NB4 (cell line): ENCODE results near the gene UBE2L3.
A peak's percentile ranks its signal among the peaks of the same experiment; 100 is the strongest.

Experiments used
- CTCF ChIP-seq: IDR thresholded peaks from one replicate; pipeline ENCODE4 v1.5.1; 2012; ENCODE audit warnings: low read depth, low read length
- MAX ChIP-seq: IDR thresholded peaks from 2 replicates; pipeline ENCODE4 v1.6.1; 2011; ENCODE audit warnings: low read depth, low read length
- POLR2A ChIP-seq: IDR thresholded peaks from 2 replicates; pipeline ENCODE4 v1.6.1; 2011; ENCODE audit warnings: mild to moderate bottlenecking; ENCODE audit not compliant: insufficient read length; ENCODE audit errors: extremely low read depth

DNA sequence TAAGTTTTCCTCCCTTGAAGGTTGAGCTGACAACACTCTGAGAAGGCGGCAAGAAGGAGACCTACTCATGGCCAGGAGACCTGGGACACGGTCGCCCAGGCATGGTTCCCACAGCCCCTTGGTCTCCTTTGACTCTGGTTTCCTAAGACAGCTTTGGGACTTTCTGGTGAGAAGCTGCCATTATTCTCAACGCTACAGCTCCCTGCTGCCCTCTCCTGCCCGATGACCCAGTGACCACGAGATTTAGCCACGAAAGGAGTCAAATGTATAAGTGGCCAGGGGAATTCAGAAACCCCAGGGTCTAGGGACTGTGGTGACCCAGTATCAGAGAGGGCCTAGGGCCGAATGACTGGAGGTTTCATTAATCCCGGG lies 73.9 kb downstream of the UBE2L3 start:
- TF ChIP-seq POLR2A (no peak), MAX (peak; percentile 58; the same call in 1 of the 2 replicates), CTCF (peak; percentile 37)
